OCI-LY1 (cell line): ENCODE measurements around the gene PREX1.

Experiments
- EZH2 ChIP-seq: fragments of 200-600 bp; sonication (generic), shearing (Covaris generic); IDR thresholded peaks from 2 replicates; pipeline ENCODE4 v1.8.0; 2017; ENCODE audit warnings: borderline replicate concordance, mixed run types, mild to moderate bottlenecking, antibody characterized with exemption, low read length, moderate library complexity, mixed read lengths
- TF ChIP-seq, protein P1 (sequence below): fragments of 200-600 bp; sonication (generic), shearing (Covaris generic); IDR thresholded peaks from 2 replicates; pipeline ENCODE4 v1.5.1; 2017; ENCODE audit warnings: mild to moderate bottlenecking, antibody characterized with exemption, low read length, moderate library complexity, mixed read lengths

DNA sequence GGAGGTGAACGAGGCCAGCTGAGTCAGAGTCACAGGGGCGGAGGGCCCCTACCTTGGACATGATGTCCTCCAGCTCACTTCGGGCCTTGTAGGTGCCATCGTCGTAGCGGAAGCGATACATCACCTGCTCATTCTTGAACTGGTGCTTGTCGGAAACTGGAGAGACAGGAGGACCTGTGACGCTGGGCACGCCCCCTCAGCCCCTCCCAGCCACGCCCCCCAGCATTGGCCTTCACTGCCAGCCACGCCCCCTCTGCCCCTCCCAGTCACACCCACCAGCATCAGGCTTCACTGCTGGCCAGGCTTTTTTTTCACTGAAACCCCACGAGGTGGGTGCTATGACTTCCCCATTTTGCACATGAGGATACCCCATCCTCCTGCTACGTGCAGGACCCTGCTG, 148.2 kb downstream of the PREX1 start:
- TF ChIP-seq, protein P1, sequence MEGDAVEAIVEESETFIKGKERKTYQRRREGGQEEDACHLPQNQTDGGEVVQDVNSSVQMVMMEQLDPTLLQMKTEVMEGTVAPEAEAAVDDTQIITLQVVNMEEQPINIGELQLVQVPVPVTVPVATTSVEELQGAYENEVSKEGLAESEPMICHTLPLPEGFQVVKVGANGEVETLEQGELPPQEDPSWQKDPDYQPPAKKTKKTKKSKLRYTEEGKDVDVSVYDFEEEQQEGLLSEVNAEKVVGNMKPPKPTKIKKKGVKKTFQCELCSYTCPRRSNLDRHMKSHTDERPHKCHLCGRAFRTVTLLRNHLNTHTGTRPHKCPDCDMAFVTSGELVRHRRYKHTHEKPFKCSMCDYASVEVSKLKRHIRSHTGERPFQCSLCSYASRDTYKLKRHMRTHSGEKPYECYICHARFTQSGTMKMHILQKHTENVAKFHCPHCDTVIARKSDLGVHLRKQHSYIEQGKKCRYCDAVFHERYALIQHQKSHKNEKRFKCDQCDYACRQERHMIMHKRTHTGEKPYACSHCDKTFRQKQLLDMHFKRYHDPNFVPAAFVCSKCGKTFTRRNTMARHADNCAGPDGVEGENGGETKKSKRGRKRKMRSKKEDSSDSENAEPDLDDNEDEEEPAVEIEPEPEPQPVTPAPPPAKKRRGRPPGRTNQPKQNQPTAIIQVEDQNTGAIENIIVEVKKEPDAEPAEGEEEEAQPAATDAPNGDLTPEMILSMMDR: no peak
- TF ChIP-seq EZH2: no peak
